Lower lobe of right lung (tissue), 2 donors: ENCODE measurements around the gene TWF2. TPM values are rescaled to one million over a fixed set of nuclear protein-coding genes. Genes with fewer than 3 reads are reported as not detected.
A peak's percentile ranks its signal among the peaks of the same experiment; 100 is the strongest.

ENCODE experiments used
- ATAC-seq, 2 donors: fragments of 200-7000 bp; cut with Tn5 transposase; one replicate each; pipeline ENCODE4 v1.9.1; 2020 to 2022; ENCODE audit warnings: mild to moderate bottlenecking in 2 of 2, moderate library complexity in 2 of 2
- DNase-seq: peaks from one replicate; pipeline ENCODE4 v3.0.0-alpha.2; 2020
- H3K27ac ChIP-seq: fragments of 200-600 bp; one replicate; pipeline ENCODE4 v1.8.0; 2022
- H3K27me3 ChIP-seq: fragments of 200-600 bp; one replicate; pipeline ENCODE4 v1.8.0; 2022; ENCODE audit warnings: low read depth
- H3K36me3 ChIP-seq: fragments of 200-600 bp; one replicate; pipeline ENCODE4 v1.8.0; 2022; ENCODE audit warnings: mild to moderate bottlenecking
- H3K4me1 ChIP-seq: fragments of 200-600 bp; one replicate; pipeline ENCODE4 v1.8.0; 2022
- H3K4me3 ChIP-seq: fragments of 200-600 bp; one replicate; pipeline ENCODE4 v1.8.0; 2022; ENCODE audit warnings: mild to moderate bottlenecking
- H3K9me3 ChIP-seq: fragments of 200-600 bp; one replicate; pipeline ENCODE4 v1.8.0; 2022
- CTCF ChIP-seq: fragments of 200-600 bp; IDR thresholded peaks from one replicate; pipeline ENCODE4 v1.8.0; 2022; ENCODE audit warnings: antibody characterized with exemption, mild to moderate bottlenecking
- intact Hi-C: fragments of 100-400 bp; cut with DNase I; formaldehyde crosslinking; loops from one replicate; pipeline ENCODE4 v1.11.0; 2022
- microRNA-seq: library from miRNA; unstranded; fragments of <30 nt; microRNA quantifications from one replicate; pipeline ENCODE4 v1.2.0, GENCODE V29; 2020; ENCODE audit warnings: borderline number of aligned reads
- total RNA-seq: library from RNA; stranded (reverse); fragmentation: NEBNext Ultra II Directional; extraction: Animal tissue kit (Norgen Biotek cat#: 25700); gene quantifications from one replicate; pipeline ENCODE4 v1.2.1, GENCODE V29; 2021
- donor health status: DM: no; HTN: yes; CAD: no; lungs with severe emphysema.

TWF2 gene
- total RNA-seq, 1 donor from 2014 or later, result 62.2 TPM

- ATAC-seq (peak; percentile 32 to 41), DNase-seq (no peak)
- Histone ChIP-seq H3K4me1 (peaks cover 7% of the 10 kb centered on the region), H3K4me3 (no peak overlapping the region), H3K36me3 (no peaks in the 10 kb centered on the region), H3K27me3 (no peaks in the 10 kb centered on the region), H3K27ac (no peak overlapping the region), H3K9me3 (no peaks in the 10 kb centered on the region)
- TF ChIP-seq CTCF, result no peak
- intact Hi-C loops, result no loop called here
Measured at GRCh38 chr3:52182196-52182595, 56.8 kb downstream of the TWF2 start.

DNA sequence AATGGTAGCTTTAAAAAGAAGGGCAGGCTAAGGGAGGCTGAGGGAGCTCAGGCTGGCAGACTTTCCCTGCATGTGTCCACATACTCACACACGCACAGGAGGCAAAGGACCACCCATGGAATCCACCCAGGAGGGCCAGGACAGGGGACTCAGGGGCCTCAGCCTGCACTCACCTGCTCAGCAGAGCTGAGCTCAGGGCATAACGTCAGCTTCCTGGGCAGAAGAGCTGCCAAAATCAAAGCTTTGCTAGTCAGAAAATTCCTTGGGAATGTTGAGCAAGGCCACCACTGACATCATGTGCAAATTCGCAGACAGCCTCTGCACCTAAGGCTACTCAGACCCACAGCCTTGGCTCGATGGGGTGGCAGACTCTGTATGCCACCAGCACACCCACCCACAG is 57.4 kb downstream of the TWF2 start:
- no peaks in the 10 kb centered on the region for H3K9me3 ChIP-seq
- no peaks in the 10 kb centered on the region for H3K36me3 ChIP-seq
- intact Hi-C loops, result no loop called here
- H3K27ac ChIP-seq, result no peak overlapping the region
- no peak for TF ChIP-seq CTCF
- peak in 1 of 2 donors; percentile 21 for ATAC-seq
- H3K4me3 ChIP-seq, result no peak overlapping the region
- DNase-seq, result no peak
- peaks cover 12% of the 10 kb centered on the region for H3K4me1 ChIP-seq
- H3K27me3 ChIP-seq, result no peaks in the 10 kb centered on the region

Small RNA genes lying within 50 kb of the gene (microRNA-seq; reads per million reads assigned to microRNA genes)
- gene MIRLET7G, result 59,808 reads per million, percentile 99 among the genes with 10 or more reads in this experiment

Other genes with a start within 250 kb of the TWF2 start
- 765 TPM for gene RPL29, start 243.3 kb downstream of the TWF2 start, total RNA-seq
- gene DUSP7, start 182.6 kb downstream of the TWF2 start, total RNA-seq, result 28.8 TPM
- 2.7 TPM for gene POC1A, start 84.7 kb downstream of the TWF2 start, total RNA-seq
- 103 TPM for gene ALAS1, start 41.0 kb downstream of the TWF2 start, total RNA-seq
- gene TLR9, start 13.5 kb downstream of the TWF2 start, total RNA-seq, result 1.0 TPM
- gene PPM1M, start 6.6 kb upstream of the TWF2 start, total RNA-seq, result 53.4 TPM
- gene WDR82, start 39.5 kb upstream of the TWF2 start, total RNA-seq, result 60.2 TPM
- gene GLYCTK, start 48.7 kb upstream of the TWF2 start, total RNA-seq, result 9.5 TPM
- gene DNAH1, start 77.2 kb upstream of the TWF2 start, total RNA-seq, result 16.4 TPM
- gene BAP1, start 170.8 kb upstream of the TWF2 start, total RNA-seq, result 61.9 TPM
- gene PHF7, start 171.5 kb upstream of the TWF2 start, total RNA-seq, result 7.7 TPM
- gene SEMA3G, start 205.9 kb upstream of the TWF2 start, total RNA-seq, result 23.6 TPM
- 44.0 TPM for gene TNNC1, start 214.9 kb upstream of the TWF2 start, total RNA-seq
- gene NISCH, start 216.4 kb upstream of the TWF2 start, total RNA-seq, result 90.2 TPM